Common myeloid progenitor, CD34-positive (primary cell): ENCODE data around the gene PLIN5.
"Not testable (repeated sequence)": the region's sequence is repeated elsewhere in the genome, so short reads cannot be mapped to it uniquely, and the experiment has no call there.

Source experiments
- CTCF ChIA-PET: fragments of 350-600 bp; sonication (Branson Sonifier 250); formaldehyde crosslinking; loops from one replicate; lab custom pipeline; 2021; ENCODE audit warnings: antibody characterized with exemption; lab: Charles Lee
- POLR2A ChIA-PET: fragments of 350-600 bp; sonication (Branson Sonifier 250); formaldehyde crosslinking; loops from one replicate; lab custom pipeline; 2021; ENCODE audit warnings: antibody characterized with exemption; lab: Charles Lee
- DNase-seq, 3 donors: peaks; one replicate each; pipeline versions ENCODE4 v3.0.0 to v3.0.0-alpha.2; 2013
- H3K27ac ChIP-seq, 2 experiments: 1 replicate in 1 of 2; 2 replicates in 1 of 2; pipeline ENCODE4 v1.7.0; 2013; ENCODE audit warnings: inconsistent platforms in 2 of 2, low read length in 2 of 2, mild to moderate bottlenecking in 2 of 2, low read depth in 1 of 2, moderate library complexity in 1 of 2; ENCODE audit not compliant: severe bottlenecking in 2 of 2, insufficient read depth in 1 of 2, poor library complexity in 1 of 2
- H3K27me3 ChIP-seq, 5 experiments: replicated peaks in 2 of 5; 1 replicate in 3 of 5; 2 replicates in 2 of 5; pipeline versions ENCODE4 v1.6.1 to v1.7.0; 2013; ENCODE audit warnings: low read length in 4 of 5, mild to moderate bottlenecking in 2 of 5, moderate library complexity in 2 of 5, inconsistent platforms in 1 of 5; ENCODE audit not compliant: insufficient read depth in 5 of 5, control insufficient read depth in 4 of 5
- H3K36me3 ChIP-seq, 4 experiments: 1 replicate in 2 of 4; 2 replicates in 2 of 4; pipeline versions ENCODE4 v1.6.1 to v1.7.0; 2013; ENCODE audit warnings: low read length in 3 of 4, control low read depth in 1 of 4, mild to moderate bottlenecking in 1 of 4; ENCODE audit not compliant: control insufficient read depth in 4 of 4, insufficient read depth in 4 of 4
- H3K4me1 ChIP-seq, 4 experiments: 1 replicate in 3 of 4; 2 replicates in 1 of 4; pipeline versions ENCODE4 v1.6.1 to v1.7.1; 2013; ENCODE audit warnings: low read length in 3 of 4, mild to moderate bottlenecking in 3 of 4, control low read depth in 1 of 4, inconsistent platforms in 1 of 4, moderate library complexity in 1 of 4; ENCODE audit not compliant: control insufficient read depth in 4 of 4, insufficient read depth in 4 of 4; ENCODE audit errors: control extremely low read depth in 1 of 4
- H3K4me3 ChIP-seq, 7 experiments: 1 replicate in 4 of 7; 2 replicates in 3 of 7; pipeline versions ENCODE4 v1.5.1 to v1.7.0; 2013; ENCODE audit warnings: mild to moderate bottlenecking in 7 of 7, low read length in 6 of 7, moderate library complexity in 6 of 7, inconsistent platforms in 2 of 7, low read depth in 2 of 7, control low read depth in 1 of 7; ENCODE audit not compliant: insufficient read depth in 4 of 7, control insufficient read depth in 1 of 7; ENCODE audit errors: extremely low read depth in 1 of 7
- H3K9me3 ChIP-seq, 5 experiments: 1 replicate in 4 of 5; 2 replicates in 1 of 5; pipeline versions ENCODE4 v1.6.1 to v1.7.1; 2013; ENCODE audit warnings: low read length in 4 of 5, mild to moderate bottlenecking in 2 of 5, inconsistent platforms in 1 of 5, low read depth in 1 of 5, moderate library complexity in 1 of 5; ENCODE audit not compliant: control insufficient read depth in 4 of 5, insufficient read depth in 2 of 5; ENCODE audit errors: control extremely low read depth in 1 of 5
- WGBS: methylation state at CpG from one replicate; pipeline ENCODE4 v1.1.5; 2013; ENCODE audit not compliant: insufficient coverage; 5-methylcytosine and 5-hydroxymethylcytosine counted together

Gene PLIN5

DNA sequence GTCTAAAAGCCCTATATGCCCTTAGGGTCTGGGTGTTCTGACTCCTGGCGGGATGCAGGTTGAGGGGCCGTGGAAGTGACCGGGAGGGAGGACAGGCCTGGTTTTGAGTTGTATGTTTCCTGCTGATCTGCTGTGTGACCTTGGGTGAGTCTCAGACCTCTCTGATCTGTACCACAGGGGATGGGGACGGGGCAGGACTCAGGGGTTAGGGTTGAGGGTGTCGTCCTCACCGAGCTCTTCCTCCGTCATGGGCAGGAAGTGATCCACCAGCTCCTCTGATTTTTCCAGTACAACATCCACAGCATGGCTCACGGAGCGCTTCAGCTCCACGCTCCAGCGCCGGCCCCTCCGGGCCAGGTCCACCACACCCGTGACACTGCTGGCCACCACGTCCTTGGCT is 6.2 kb downstream of the PLIN5 start:
- Histone ChIP-seq H3K4me3 (no peak overlapping the region), H3K9me3 (no peaks in the 10 kb centered on the region), H3K27me3 (peaks cover 0 to 4% (median 0%) of the 10 kb centered on the region in 5 experiments), H3K27ac (no peak overlapping the region), H3K4me1 (peaks cover 0 to 5% (median 2%) of the 10 kb centered on the region in 4 experiments), H3K36me3 (no peaks in the 10 kb centered on the region)
- CTCF ChIA-PET: interaction anchor here (1.6 kb wide), 1 partner anchor 108 kb away, joined by 5 read pairs; no protein-coding TSS in a partner anchor
- 89% methylated on average over 15 of the region's 15 CpGs for WGBS
- POLR2A ChIA-PET: no interaction called here
- DNase-seq: no peak

DNA sequence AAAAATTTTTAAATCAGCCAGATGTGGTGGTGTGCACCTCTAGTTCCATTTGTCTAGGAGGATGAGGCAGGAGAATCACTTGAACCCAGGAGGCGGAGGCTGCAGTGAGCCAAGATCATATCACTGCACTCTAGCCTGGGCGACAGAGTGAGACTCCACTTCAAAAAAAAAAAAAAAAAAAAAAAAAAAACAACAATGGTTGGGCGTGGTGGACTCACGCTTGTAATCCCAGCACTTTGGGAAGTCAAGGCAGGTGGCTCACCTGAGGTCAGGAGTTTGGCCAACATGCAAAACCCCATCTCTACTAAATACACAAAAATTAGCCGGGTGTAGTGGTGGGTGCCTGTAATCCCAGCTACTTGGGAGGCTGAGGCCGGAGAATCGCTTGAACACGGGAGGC is 7.6 kb downstream of the PLIN5 start:
- CTCF ChIA-PET: interaction anchor here (0.6 to 4.0 kb wide), 3 partner anchors 7 to 130 kb away, joined by 4 to 16 read pairs (median 5); partner anchors contain the start of gene PLIN5
- H3K4me1 ChIP-seq, H3K4me3 ChIP-seq, H3K27ac ChIP-seq, POLR2A ChIA-PET, H3K9me3 ChIP-seq, H3K27me3 ChIP-seq, H3K36me3 ChIP-seq, DNase-seq: not testable (repeated sequence)
- WGBS: 95% methylated on average over 4 of the region's 8 CpGs

DNA sequence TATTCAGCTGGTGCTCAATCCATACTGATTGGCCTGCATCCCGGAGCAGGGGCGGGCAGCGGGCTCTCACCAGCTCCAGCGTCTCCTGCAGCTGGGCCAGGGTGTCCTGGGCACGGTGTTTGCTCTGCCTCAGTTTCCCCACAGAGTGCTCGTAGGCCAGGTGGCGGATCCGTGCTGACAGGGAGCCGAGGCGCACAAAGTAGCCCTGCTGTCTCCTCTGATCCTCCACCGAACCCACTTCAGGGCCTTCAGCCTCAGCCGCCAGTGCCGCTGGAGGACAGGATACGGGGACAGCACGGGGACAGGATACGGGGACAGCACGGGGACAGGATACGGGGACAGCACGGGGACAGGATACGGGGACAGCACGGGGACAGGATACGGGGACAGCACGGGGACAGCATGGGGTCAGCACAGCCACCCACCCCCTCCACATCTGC is 9.4 kb downstream of the PLIN5 start:
- ChIA-PET CTCF (interaction anchor here (0.8 to 4.0 kb wide), 11 partner anchors 8 to 260 kb away, joined by 3 to 20 read pairs (median 4); partner anchors contain the start of genes LRG1 and PLIN5), POLR2A (no interaction called here)
- no peak overlapping the region for H3K27ac ChIP-seq
- DNase-seq: no peak
- WGBS: 70% methylated on average over 20 of the region's 23 CpGs
- H3K9me3 ChIP-seq: no peaks in the 10 kb centered on the region
- H3K4me1 ChIP-seq: no peaks in the 10 kb centered on the region
- peaks cover 0 to 3% (median 0%) of the 10 kb centered on the region in 5 experiments for H3K27me3 ChIP-seq
- H3K36me3 ChIP-seq: no peaks in the 10 kb centered on the region
- H3K4me3 ChIP-seq: no peak overlapping the region

DNA sequence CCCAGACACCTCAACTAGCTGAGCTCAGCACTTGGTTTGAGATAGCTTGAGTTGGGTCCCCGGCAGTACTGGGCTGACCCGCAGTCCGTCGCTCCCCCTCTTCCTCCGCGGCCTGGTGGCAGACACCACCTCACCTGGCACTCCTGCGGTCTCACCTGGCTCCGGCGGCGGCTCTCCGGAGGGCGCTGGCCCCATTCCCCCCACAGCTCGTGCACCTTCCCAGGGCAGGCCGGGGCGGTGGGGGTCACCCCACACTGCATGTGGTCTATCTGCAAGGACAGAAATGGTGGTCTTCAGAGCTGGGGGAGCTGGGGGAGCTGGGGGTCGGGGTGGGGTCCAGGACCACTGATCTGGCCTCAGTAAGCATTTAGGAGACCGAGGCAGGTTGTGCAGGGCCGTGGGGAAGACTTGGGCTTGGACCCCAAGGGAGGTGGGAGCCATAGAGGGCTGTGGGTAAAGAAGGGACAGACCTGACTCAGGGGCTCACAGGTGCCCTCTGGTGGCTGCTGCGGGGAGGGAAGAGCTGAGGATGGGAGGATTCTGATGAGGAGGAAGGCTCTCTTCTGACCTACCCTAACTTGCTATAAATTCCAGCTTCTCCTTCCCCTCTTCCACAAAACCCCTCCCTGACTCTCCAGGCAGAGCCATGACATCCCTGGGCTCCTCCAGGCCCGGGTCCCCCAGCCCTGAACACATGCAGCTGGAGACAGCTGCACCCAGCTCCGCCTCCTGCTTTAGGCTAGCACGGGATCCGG is 10.0 kb downstream of the PLIN5 start:
- H3K4me3 ChIP-seq: no peak overlapping the region
- no peaks in the 10 kb centered on the region for H3K9me3 ChIP-seq
- 76% methylated on average over 17 of the region's 23 CpGs for WGBS
- DNase-seq: peak; percentile 41 to 62 (median 48)
- H3K27ac ChIP-seq: no peak overlapping the region
- no peaks in the 10 kb centered on the region for H3K27me3 ChIP-seq
- H3K4me1 ChIP-seq: no peaks in the 10 kb centered on the region
- POLR2A ChIA-PET: no interaction called here
- H3K36me3 ChIP-seq: no peaks in the 10 kb centered on the region
- CTCF ChIA-PET: interaction anchor here (0.6 to 4.0 kb wide), 15 partner anchors 8 to 260 kb away, joined by 3 to 20 read pairs (median 4); partner anchors contain the start of genes LRG1 and PLIN5

DNA sequence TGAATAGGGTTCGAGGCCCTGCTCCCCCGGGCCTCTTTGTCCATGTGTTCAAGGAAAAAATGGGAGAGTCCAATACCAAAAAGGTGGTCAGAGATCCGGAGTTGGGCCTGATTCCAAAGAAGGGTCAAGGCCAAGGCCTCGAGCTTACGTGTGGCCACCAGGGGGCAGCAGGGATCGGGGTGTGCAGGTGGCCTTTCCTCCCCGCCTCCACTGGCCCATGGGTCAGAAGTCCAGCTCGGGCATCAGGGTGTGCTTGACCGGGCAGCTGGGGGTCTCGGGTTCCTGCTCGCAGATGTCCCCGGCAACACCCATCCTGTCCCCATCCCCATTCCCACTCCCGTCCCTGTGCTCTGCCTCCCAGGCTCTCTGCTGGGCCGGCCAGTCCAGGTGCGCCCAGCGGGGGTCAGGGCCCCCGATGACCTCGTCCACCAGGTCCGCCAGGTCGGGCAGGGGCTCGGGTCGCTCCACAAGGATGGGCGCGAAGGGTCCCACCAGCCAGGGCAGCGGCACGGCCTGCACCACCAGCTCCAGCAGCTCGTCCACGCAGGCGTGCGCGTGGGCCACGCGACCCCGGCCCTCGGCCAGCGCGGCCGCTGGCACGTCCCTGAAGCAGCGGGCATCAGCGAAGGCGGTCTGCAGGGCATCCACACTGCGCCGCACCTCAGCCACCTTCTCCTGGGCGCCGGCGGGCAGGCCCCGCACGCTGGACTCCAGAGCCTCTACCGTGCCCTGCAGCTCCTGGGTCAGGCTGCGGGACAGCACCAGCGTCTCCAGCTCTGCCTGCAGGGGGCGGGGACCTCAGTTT is 11.5 kb downstream of the PLIN5 start:
- Histone ChIP-seq H3K27me3 (no peaks in the 10 kb centered on the region), H3K27ac (no peak overlapping the region), H3K36me3 (no peaks in the 10 kb centered on the region), H3K4me3 (no peak overlapping the region), H3K4me1 (no peaks in the 10 kb centered on the region), H3K9me3 (no peaks in the 10 kb centered on the region)
- whole genome bisulfite sequencing: 78% methylated on average over 52 of the region's 53 CpGs
- ChIA-PET POLR2A (no interaction called here), CTCF (interaction anchor here (0.8 to 4.0 kb wide), 10 partner anchors 10 to 113 kb away, joined by 3 to 20 read pairs (median 4); partner anchors contain the start of genes LRG1 and PLIN5)
- DNase-seq: no peak

DNA sequence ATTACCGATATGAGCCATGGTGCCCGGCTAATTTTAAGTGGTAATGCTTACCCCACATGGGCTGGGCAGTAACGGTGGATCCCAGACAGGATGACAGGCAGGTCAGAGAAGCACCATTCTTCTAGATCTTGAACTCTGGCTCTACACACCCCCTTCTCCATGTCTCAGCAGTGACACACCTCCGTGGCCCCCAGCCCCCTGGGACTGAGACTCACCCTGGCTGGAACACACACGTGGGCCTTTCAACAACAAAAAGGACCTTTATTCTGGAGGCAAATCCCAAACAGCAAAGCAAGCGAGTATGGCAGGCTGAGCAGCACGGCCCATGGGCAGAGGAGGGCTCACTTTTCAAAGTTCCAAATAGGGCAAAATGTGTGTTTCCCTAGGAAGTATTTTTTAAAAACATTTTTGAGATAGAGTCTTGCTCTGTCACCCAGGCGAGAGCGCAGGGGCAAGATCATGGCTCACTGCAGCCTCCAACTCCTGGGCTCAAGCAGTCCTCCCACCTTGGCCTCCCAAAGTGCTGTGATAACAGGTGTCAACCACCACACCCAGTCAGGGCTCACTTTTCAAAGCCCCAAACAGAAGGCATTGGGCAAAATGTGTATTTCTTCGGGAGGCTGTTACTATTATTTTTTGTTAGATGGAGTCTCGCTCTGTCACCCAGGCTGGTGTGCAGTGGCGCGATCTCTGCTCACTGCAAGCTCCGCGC is 12.6 kb downstream of the PLIN5 start:
- Histone ChIP-seq H3K27ac (no peak overlapping the region), H3K4me3 (no peak overlapping the region), H3K36me3 (no peaks in the 10 kb centered on the region), H3K9me3 (no peaks in the 10 kb centered on the region), H3K27me3 (no peaks in the 10 kb centered on the region), H3K4me1 (no peaks in the 10 kb centered on the region)
- WGBS: 94% methylated on average over 12 of the region's 15 CpGs
- ChIA-PET POLR2A (no interaction called here), CTCF (interaction anchor here (0.8 to 3.4 kb wide), 8 partner anchors 9 to 114 kb away, joined by 3 to 20 read pairs (median 4); partner anchors contain the start of gene PLIN5)
- DNase-seq: no peak
